Neural crest cell (in vitro differentiated cells): Measurements from ENCODE around the gene PMCH. TPM values are rescaled to one million over a fixed set of nuclear protein-coding genes. Genes with fewer than 3 reads are reported as not detected.

Experiments used
- DNase-seq: peaks from one replicate; pipeline ENCODE4 v3.0.0; 2021; ENCODE audit warnings: low read depth, mixed read lengths, low spot score
- H3K27ac Mint-ChIP-seq: one replicate; pipeline ENCODE4 v1.8.0; 2021; ENCODE audit warnings: mild to moderate bottlenecking, mixed read lengths; ENCODE audit not compliant: unreplicated experiment
- H3K27me3 Mint-ChIP-seq: 2 replicates; pipeline ENCODE4 v1.8.0; 2021; ENCODE audit warnings: low read depth, mild to moderate bottlenecking, mixed read lengths
- H3K36me3 Mint-ChIP-seq: 2 replicates; pipeline ENCODE4 v1.8.0; 2021; ENCODE audit warnings: low read depth, mild to moderate bottlenecking, mixed read lengths
- H3K4me1 Mint-ChIP-seq: 2 replicates; pipeline ENCODE4 v1.8.0; 2021; ENCODE audit warnings: mixed read lengths
- H3K4me3 Mint-ChIP-seq: one replicate; pipeline ENCODE4 v1.8.0; 2021; ENCODE audit warnings: mild to moderate bottlenecking, mixed read lengths
- H3K9me3 Mint-ChIP-seq: 2 replicates; pipeline ENCODE4 v1.8.0; 2021; ENCODE audit warnings: mixed read lengths
- total RNA-seq: library from RNA; stranded (reverse); gene quantifications from 2 replicates; pipeline ENCODE4 v1.2.1, GENCODE V29; 2021
- TF ChIP-seq, protein P1 (sequence below): fragments of 200-600 bp; sonication (generic); conservative IDR thresholded peaks from 2 replicates; pipeline ENCODE4 v1.5.0; 2021; ENCODE audit warnings: antibody characterized with exemption, mild to moderate bottlenecking

The PMCH gene
- total RNA-seq, 1 donor from 2014 or later = not detected

DNA sequence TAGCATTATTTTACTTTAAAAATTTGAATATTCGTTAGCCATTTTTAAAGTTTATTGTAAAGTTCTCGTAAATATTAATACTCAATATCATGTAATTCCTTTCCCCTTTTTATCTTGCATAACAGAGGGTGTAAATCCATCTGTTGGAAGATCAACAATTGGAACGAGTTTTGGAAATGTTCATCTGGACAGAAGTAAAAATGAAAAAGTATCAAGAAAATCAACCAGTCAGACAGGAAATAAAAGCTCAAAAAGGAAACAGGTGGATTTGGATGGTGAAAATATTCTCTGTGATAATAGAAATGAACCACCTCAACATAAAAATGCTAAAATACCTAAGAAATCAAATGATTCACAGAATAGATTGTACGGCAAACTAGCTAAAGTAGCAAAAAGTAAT is 1.8 kb downstream of the PMCH start:
- H3K36me3 Mint-ChIP-seq = no peaks in the 10 kb centered on the region
- no peak for DNase-seq
- TF ChIP-seq, protein P1, sequence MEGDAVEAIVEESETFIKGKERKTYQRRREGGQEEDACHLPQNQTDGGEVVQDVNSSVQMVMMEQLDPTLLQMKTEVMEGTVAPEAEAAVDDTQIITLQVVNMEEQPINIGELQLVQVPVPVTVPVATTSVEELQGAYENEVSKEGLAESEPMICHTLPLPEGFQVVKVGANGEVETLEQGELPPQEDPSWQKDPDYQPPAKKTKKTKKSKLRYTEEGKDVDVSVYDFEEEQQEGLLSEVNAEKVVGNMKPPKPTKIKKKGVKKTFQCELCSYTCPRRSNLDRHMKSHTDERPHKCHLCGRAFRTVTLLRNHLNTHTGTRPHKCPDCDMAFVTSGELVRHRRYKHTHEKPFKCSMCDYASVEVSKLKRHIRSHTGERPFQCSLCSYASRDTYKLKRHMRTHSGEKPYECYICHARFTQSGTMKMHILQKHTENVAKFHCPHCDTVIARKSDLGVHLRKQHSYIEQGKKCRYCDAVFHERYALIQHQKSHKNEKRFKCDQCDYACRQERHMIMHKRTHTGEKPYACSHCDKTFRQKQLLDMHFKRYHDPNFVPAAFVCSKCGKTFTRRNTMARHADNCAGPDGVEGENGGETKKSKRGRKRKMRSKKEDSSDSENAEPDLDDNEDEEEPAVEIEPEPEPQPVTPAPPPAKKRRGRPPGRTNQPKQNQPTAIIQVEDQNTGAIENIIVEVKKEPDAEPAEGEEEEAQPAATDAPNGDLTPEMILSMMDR = no peak
- no peaks in the 10 kb centered on the region for H3K4me1 Mint-ChIP-seq
- no peaks in the 10 kb centered on the region for H3K27me3 Mint-ChIP-seq
- no peak overlapping the region for H3K27ac Mint-ChIP-seq
- H3K9me3 Mint-ChIP-seq = no peaks in the 10 kb centered on the region
- H3K4me3 Mint-ChIP-seq = no peak overlapping the region

DNA sequence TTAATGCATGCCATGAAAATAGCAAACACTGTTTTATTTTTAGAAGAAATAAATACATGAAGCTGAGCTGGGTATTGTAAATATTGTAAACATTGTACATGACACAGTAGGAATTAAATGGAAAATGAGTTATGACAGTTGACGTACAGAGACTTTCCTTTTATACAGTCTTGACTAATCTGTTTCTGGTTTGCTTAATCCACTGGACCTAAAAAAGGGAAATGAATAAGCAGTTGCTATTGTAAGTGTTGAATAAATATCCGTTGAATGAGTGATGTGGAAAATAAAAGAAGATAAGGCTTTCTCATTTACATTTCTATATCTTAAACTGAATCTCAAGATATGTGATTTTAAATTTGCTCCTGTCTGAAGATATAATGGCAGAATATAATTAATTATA is 15.0 kb downstream of the PMCH start:
- Mint-ChIP-seq H3K9me3 (peaks cover 2% of the 10 kb centered on the region), H3K27me3 (no peaks in the 10 kb centered on the region), H3K27ac (no peak overlapping the region), H3K4me3 (no peak overlapping the region), H3K4me1 (no peaks in the 10 kb centered on the region), H3K36me3 (no peaks in the 10 kb centered on the region)
- DNase-seq = no peak
- TF ChIP-seq, protein P1 = no peak

DNA sequence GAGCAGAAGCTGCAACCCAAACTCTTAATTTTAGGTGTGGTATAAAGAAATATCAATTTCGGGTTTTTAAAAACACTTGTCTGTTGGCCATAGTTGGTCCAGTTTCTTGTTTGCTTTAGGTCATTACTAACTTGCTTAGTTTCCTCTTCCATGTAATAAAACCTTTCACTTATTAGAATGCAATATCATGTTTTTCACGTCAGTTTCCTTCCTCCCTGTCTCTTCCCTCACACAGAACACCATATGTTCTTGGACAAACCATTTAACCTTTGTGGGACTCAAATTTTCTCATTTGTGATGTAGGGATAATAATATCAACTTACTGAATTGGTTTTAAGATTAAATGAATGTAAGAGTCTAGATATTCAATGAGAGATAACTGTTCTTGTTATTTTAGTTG is 22.9 kb downstream of the PMCH start:
- TF ChIP-seq, protein P1 = no peak
- H3K4me3 Mint-ChIP-seq = no peak overlapping the region
- no peak for DNase-seq
- peaks cover 4% of the 10 kb centered on the region for H3K36me3 Mint-ChIP-seq
- H3K9me3 Mint-ChIP-seq = no peaks in the 10 kb centered on the region
- peaks cover 5% of the 10 kb centered on the region for H3K4me1 Mint-ChIP-seq
- H3K27ac Mint-ChIP-seq = no peak overlapping the region
- H3K27me3 Mint-ChIP-seq = no peaks in the 10 kb centered on the region

DNA sequence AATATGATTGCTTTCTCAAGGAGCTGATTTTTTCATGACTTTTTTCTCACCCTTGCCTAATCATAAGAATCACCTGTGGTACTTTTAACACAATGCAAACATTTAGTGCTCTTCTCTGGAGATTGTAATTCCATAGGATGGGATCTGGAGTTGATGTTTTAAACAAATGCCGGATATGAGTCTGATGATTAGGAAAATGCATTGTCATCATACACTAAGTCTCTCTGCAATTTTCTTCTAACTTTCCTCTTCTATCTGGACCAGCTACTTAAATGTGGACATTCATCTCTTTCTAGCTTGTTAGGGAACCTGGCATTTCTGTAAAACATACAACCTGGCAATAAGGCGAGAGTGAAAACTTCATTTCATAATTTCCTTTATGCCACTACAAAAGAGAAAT is 23.5 kb downstream of the PMCH start:
- Mint-ChIP-seq H3K4me3 (no peak overlapping the region), H3K4me1 (peaks cover 5% of the 10 kb centered on the region), H3K27me3 (no peaks in the 10 kb centered on the region), H3K36me3 (peaks cover 4% of the 10 kb centered on the region), H3K27ac (no peak overlapping the region), H3K9me3 (no peaks in the 10 kb centered on the region)
- no peak for DNase-seq
- TF ChIP-seq, protein P1 = no peak

DNA sequence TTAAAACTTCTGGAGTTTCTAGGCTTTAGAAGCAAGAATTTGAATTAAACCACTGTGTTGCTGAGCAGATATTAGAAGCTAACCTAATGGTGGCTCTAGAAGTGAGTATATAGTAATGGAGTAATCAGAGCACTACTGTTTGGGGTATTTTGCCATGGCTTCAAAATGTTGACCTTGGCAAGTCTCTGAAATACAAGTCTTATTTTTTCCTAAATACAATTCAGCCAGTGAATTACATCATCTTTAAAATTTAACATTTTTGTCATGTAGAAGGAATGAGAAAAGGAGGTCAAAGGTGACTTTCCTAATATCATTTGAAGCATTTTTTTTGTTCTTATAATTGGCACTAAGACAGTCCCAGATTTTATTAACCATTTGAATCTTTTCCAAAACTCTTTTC is 25.2 kb downstream of the PMCH start:
- no peak overlapping the region for H3K4me3 Mint-ChIP-seq

More for the DNA sequence above, 25.2 kb downstream of the PMCH start:
- H3K9me3 Mint-ChIP-seq = no peaks in the 10 kb centered on the region
- H3K27me3 Mint-ChIP-seq = no peaks in the 10 kb centered on the region
- no peak for DNase-seq
- peaks cover 5% of the 10 kb centered on the region for H3K4me1 Mint-ChIP-seq
- no peak overlapping the region for H3K27ac Mint-ChIP-seq
- TF ChIP-seq, protein P1 = no peak
- peaks cover 4% of the 10 kb centered on the region for H3K36me3 Mint-ChIP-seq
